Renal cortical epithelial cell (primary cell): ENCODE data around the gene NRP1. TPM values are rescaled to one million over a fixed set of nuclear protein-coding genes. Genes with fewer than 3 reads are reported as not detected.
"Not testable (repeated sequence)": the region's sequence is repeated elsewhere in the genome, so short reads cannot be mapped to it uniquely, and the experiment has no call there.

Experiments used
- DNase-seq: peaks from one replicate; pipeline ENCODE4 v3.0.0-alpha.2; 2011; ENCODE audit warnings: low read depth
- total RNA-seq: library from RNA; depleted of rRNA; stranded (reverse); fragments of >200 nt; gene quantifications from 2 replicates; pipeline ENCODE4 v1.2.3, GENCODE V29; 2014

The NRP1 gene
- total RNA-seq, 1 donor from 2014 or later = 281 TPM

DNA sequence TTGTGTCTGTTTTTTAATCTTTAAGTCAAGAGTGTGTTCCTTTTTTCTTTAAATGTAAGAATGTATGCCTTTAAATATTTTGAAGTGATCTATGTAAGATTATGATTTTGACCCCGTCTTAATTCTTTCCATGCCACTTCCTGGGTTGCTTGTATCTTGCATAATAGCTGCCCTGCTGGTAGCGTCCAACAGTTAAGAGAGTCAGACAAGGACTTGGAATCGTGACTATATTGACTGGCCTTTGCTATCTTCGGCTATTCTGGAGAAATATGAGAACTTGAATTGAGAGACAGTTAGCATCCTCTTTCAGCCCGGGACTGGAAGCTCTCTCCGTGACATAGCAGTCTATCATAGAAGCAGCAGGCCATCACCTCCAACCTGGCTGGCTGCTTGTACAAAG is 13.0 kb downstream of the NRP1 start:
- DNase-seq = no peak

DNA sequence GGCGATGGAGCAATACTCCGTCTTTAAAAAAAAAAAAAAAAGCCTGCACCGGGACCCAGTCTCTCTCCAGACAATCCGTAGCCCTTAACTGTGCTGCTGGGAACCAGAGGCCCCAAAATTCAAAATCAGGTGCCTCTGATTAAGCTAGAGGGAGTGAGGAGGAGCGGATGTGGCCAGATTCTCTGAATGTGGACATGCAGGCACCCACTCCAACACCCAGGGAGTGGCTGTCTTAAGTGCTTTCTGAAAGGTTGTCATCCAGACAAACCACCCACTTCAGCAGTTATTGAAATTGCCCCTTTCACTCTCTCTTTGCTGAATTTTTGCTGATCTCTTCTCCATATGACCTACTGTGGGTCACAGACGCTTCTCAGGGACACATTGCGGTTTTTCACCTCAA is 14.2 kb downstream of the NRP1 start:
- no peak for DNase-seq

GRCh38 chr10:33315891-33316290 is 18.6 kb downstream of the NRP1 start:
- DNase-seq = no peak

- DNase-seq = no peak
Measured at GRCh38 chr10:33314811-33315561, 19.5 kb downstream of the NRP1 start.

DNA sequence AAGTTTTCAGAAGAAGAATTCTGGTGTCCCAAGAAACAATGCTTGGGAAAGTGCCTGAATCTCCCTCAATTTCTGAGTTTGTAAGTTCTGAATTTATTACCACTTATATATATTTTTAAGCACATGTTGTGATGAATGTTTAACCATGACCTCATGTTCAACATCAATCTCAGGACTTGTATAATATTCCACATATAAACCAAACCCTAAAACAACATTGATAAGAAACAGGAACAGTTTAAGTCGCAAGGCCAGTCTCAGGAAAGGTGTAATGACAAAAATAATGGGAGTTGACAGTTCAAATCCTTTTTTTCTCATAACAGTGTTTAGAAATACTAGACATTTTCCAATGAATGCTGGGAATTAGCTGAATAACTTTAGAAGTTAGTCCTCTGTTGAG is 22.8 kb downstream of the NRP1 start:
- no peak for DNase-seq

DNA sequence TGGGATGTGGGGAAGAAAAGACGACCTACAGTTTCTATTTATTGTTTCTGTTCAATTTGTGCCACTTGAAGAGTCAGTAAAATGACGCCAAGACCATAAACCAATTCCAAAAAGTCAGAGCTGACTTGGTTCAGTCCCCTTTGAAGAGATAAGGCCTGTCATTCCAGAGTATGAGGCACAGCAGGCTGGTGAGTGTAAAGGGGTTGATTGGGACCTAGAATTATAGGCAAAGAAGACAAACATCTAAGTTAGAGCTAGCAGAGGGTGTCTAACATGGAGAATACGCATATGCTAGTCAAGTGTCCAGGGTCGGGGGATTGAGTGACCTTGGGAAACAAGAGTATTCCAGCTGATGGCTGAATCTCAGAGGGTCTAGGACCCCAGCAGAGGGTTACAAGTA is 23.6 kb downstream of the NRP1 start:
- no peak for DNase-seq

DNA sequence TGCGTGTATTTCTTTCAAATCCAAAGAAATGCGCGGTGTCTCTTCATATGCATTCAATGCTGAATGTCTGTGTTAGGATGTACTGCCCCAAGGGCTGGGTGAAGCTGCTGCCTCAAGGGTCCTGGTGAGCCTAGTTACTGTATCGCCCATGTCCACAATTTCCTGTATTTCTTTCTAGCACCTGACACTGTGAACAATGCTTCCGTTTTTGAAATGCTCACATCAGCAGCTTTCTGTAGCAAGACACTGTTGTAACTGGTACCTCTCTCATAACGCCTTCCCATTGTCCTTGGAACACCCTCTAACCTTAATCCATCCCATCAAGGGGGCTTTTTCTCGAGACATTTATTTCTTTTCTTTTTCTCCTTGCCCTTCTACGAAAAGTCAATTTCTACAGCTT is 25.1 kb downstream of the NRP1 start:
- no peak for DNase-seq

DNA sequence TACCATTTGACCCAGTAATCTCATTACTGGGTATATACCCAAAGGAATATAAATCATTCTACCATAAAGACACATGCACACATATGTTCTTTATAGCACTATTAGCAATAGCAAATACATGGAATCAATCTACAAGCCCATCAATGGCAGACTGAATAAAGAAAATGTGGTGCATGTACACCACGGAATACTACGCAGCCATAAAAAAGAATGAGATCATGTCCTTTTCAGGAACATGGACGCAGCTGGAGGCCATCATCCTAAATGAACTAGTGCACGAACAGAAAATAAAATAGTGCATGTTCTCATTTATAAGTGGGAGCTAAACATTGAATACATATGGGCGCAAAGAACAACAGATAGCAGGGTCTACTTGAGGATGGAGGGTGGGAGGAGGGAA is 26.6 kb downstream of the NRP1 start:
- DNase-seq = no peak

DNA sequence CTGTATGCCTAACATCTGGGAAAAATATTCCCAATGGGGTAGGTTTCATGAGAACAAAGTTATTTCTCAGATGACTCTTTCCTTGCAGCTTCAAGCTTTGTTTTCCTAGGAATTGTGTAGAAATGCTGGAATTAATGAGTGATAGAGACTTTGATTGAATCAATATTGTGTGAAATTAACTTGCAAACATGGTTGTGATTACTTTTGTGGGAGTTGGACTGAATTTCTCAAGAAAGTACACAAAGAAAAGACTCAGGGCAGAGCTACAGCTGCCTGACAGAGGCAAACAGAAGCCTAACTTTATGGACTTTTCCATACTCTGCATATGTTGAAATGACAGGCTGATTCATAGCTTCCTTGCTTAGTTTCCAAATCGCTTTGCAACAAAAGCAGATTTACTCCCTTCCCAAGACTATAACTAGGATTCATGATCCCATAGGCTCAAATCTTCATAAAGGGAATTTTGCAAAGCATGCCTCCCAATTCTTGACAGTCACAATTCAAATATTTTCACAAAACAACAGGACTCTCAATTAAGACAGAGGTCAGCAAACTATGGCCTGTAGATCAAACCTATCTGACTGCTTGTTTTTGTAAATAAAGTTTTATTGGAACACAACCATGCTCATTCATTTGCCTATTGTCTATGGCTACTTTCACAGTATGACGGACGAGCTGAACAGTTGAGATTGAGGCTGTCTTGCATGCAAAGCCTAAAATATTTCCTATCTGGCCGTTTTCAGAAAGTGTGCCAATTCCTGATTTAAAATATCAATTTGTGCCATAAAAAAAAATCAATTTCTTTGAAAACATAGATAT is 27.6 kb downstream of the NRP1 start:
- DNase-seq = no peak

DNA sequence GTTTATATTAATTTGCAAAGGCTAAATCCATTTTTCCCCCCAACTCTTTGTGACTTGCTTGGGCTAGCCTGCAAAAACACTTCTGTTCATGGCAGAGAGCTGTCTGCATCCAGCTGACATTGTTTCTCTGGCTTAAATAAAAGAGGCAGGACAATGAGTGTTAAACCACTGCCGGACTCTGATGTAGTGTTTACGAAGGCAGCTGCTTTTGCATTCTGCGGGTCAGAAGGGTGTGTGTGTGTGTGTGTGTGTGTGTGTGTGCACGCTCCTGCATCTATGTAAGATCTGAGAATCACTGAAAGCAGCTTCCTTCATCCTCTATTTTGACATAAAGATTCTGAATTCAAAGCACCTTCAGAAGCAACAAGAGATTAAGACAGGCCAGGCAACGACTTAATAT is 28.3 kb downstream of the NRP1 start:
- no peak for DNase-seq

DNA sequence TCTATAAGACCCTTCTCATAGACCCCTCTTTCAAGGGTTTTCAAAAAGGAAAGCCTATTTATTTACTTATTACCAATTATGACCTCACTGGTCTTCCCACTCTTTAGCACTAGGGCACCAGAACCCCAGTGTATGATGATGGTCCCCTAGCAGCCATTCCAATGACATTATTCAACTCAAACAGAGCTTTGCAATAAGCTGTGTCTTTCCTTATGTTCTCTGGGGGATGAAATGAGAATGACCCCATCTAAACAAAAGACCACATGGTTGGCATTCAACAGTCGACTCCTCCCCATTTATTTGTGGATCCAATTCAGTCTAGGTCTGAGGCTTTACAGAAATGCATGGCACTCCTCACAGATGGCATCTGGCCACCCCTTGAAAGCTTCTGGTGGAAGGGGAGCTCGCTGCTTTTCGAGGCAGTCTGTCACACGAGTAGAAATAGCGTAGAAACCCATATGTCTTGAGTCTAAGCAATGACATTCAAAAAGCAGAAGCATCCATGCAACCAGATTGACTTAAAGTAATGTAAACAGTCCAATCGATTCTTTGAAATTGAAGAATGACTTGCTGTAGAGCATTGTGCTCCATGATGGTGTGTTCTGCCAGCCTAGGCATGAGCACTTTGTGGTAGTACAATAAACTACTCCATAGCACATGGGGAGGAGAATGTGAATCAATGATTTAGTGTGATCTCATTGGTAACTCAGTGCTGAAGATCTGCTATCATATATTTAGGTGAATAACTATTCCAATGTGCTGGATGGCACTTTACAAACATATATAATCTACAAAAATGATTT is 29.8 kb downstream of the NRP1 start:
- no peak for DNase-seq

DNA sequence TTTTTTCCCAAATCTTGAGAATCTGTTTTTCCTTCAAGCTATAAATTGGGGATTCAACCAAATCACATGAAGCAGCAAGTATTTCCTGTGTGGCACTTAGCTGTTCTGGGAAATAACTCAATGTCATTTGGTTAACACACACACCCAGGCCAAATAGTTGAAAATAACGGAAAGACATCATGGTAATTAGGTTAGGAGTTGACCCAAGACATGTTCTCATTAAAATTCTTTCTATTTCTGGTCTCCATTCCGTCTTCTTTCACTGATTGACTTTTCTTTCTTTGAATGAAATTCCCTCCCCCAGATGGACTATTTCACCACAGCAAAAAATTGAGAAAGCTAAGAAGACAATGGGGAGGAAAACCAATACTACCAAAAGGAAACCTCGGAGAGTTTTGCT is 30.5 kb downstream of the NRP1 start:
- peak; percentile 38 for DNase-seq

- no peak for DNase-seq
Measured at GRCh38 chr10:33302208-33302829, 32.1 kb downstream of the NRP1 start.

DNA sequence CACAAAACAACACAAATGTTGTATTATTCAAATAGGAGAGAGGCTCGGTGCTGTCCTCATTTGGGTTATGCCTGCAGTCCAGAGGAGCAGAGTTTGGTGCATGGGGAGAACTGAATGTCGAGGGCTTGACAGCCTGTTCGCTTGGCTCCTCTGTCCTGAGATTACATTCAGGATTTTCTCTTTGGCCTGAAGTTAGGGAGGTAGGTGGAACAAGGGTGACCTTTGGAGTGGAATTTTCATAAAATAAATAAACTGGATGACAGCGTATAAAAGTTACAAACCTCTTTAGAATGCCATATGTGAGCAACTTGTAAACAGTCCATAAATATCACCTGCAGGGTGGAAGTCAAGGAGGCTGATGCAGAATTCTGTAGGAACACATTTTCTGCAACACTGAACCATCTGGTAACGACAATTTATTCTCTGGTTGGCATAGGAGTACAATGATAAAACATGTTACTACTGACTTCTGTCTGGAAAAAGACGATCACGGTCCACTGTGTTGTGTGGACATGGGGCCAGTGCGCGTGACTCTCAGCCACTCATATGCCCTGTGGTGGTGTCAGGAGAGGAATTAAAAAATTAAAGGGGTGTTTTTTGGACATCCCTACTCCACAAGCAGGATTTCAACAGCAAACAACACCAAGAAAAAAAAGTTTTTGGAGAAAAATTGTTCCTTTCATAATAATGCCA is 33.2 kb downstream of the NRP1 start:
- DNase-seq = no peak

DNA sequence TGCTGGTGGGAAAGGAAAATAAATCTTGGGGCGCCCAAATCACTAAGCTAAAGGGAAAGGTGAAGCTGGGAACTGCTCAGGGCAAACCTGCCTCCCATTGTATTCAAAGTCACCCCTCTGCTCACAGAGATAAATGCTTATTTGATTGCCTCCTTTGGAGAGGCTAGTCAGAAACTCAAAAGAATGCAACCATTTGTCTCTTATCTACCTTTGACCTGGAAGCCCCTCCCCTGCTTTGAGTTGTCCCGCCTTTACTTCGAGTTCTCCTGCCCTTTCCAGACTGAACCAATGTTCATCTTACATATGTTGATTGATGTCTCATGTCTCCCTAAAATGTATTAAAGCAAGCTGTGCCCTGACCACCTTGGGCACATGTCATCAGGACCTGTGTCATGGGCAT is 33.9 kb downstream of the NRP1 start:
- not testable (repeated sequence) for DNase-seq

GRCh38 chr10:33298893-33299292 is 35.6 kb downstream of the NRP1 start:
- DNase-seq = no peak

- DNase-seq = no peak
Measured at GRCh38 chr10:33298110-33298509, 36.4 kb downstream of the NRP1 start.

DNA sequence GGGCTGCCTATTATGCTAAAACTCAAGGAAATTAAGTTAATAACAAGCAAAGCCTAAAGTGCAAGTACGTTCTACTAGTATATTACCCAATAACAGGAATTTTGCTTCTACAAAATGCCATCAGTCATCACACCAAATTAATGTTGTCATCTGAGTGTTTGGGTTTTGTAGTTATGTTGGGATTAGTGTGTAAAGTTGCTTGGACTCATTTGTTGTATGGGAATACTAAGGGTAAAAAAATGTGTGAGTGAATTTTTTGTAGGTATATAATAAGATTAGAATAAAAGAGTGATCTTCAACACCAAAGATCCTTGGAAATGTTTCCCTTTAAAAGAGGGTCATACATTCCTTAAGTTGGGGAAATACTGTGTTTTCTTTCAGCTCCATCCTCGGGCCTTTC is 38.6 kb downstream of the NRP1 start:
- DNase-seq = no peak

DNA sequence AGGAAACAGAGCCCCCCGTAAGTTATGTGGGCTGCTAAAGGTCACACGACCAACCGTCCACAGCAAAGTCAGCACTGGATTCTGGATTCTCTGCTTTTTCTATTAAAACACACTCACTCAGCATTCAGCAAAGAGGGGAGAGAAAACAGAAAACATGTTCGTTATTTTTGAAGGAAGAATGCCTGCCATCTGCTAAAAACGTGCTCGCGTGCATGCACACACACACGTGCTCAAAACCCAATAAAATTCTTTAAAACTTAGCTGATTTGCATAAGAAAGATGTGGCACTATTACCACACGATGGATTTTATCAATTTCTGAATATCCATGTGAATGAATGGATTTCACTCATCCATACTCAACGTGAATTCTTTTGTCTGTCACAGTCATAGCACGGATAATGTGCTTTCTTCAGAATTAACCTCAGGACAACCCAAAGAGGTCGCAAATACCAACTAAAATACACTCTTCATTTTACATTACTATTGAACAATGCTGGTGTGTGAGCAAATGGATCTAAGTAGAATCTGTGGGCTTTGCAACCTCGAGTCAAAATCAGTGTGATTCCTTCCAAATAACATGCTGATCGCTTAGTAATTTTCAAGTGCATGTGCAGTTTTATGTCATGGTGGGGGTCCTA is 40.8 kb downstream of the NRP1 start:
- DNase-seq = no peak

- DNase-seq = peak; percentile 84
Measured at GRCh38 chr10:33293076-33293475, 41.4 kb downstream of the NRP1 start.

DNA sequence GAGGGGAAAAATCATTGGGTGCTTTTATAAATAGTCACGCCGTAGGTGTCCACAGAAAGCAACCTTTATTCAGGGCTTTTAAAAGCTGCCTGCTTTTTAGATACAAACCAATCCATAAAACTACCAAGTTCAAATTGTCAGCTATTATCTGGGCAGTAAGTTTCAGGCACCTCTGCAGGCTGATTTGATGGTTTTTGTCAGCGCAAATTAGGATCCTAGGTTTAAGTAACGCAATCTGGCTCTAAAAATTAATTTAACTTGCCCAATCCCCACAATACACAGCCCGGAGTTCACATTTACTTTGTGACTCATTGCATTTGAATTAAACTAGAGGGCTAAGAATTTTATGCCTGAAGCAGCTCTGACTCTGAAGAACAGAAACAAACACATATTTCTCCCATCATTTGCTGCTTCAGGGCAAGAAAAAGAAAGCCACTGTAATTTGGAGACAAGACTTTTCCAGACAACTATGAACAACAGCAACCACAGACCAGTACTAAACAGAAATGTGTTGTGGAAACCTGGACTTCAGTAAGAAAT is 43.3 kb downstream of the NRP1 start:
- peak; percentile 98 for DNase-seq
